C4-2B (cell line): ENCODE measurements around the gene PDRG1.

Experiments used
- ZFX ChIP-seq: fragments of 450-650 bp; IDR thresholded peaks from 2 replicates; pipeline ENCODE4 v1.6.1; 2017
- TF ChIP-seq, protein P1 (sequence below): fragments of 450-650 bp; conservative IDR thresholded peaks from 2 replicates; pipeline ENCODE4 v1.5.1; 2017; ENCODE audit warnings: mild to moderate bottlenecking

DNA sequence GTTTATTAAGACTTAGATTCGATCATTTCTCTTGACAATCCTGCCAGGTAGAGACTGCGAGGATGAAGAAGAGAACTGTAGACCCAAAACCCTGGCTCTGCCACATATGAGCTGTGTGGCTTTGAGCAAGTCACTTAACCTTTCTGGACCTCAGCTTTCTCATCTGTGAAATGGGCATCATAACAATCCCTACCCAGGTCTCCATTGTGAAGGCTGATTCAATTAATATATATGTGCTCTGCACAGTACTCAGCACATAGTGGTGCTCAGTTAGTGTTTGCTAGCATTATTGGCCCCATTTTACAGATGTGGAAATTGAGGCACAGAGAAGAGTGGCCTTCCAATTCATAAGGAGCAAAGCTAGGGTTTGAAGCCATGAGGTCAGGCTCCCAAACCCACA, 24.0 kb upstream of the PDRG1 start:
- TF ChIP-seq, protein P1, sequence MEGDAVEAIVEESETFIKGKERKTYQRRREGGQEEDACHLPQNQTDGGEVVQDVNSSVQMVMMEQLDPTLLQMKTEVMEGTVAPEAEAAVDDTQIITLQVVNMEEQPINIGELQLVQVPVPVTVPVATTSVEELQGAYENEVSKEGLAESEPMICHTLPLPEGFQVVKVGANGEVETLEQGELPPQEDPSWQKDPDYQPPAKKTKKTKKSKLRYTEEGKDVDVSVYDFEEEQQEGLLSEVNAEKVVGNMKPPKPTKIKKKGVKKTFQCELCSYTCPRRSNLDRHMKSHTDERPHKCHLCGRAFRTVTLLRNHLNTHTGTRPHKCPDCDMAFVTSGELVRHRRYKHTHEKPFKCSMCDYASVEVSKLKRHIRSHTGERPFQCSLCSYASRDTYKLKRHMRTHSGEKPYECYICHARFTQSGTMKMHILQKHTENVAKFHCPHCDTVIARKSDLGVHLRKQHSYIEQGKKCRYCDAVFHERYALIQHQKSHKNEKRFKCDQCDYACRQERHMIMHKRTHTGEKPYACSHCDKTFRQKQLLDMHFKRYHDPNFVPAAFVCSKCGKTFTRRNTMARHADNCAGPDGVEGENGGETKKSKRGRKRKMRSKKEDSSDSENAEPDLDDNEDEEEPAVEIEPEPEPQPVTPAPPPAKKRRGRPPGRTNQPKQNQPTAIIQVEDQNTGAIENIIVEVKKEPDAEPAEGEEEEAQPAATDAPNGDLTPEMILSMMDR = no peak
- TF ChIP-seq ZFX = no peak
